Heart left ventricle (tissue), 16 donors: Measurements from ENCODE around the gene EVL. TPM values are rescaled to one million over a fixed set of nuclear protein-coding genes. Genes with fewer than 3 reads are reported as not detected.

Source experiments
- ATAC-seq, 4 donors: fragments of 200-7000 bp; cut with Tn5 transposase; one replicate each; pipeline ENCODE4 v1.9.1; 2020 to 2022; ENCODE audit warnings: moderate library complexity in 4 of 4, mild to moderate bottlenecking in 3 of 4, moderate number of reproducible peaks in 1 of 4
- DNase-seq, 5 donors: peaks; one replicate each; pipeline ENCODE4 v3.0.0-alpha.2; 2020
- H3K27ac ChIP-seq, 12 donors: fragments of 200-600 bp; sonication (generic) in 4 of 12; one replicate each; pipeline versions ENCODE4 v1.5.0 to v1.8.0; 2016 to 2022; ENCODE audit warnings: mild to moderate bottlenecking in 2 of 12
- H3K27me3 ChIP-seq, 9 donors: fragments of 200-600 bp; sonication (generic) in 2 of 9; one replicate each; pipeline versions ENCODE4 v1.5.1 to v1.8.0; 2016 to 2022; ENCODE audit warnings: mild to moderate bottlenecking in 3 of 9
- H3K36me3 ChIP-seq, 9 donors: fragments of 200-600 bp; sonication (generic) in 2 of 9; one replicate each; pipeline versions ENCODE4 v1.5.0 to v1.8.0; 2018 to 2022; ENCODE audit warnings: mild to moderate bottlenecking in 2 of 9
- H3K4me1 ChIP-seq, 12 donors: fragments of 200-600 bp; sonication (generic) in 4 of 12; one replicate each; pipeline versions ENCODE4 v1.5.0 to v1.8.0; 2016 to 2022; ENCODE audit warnings: mild to moderate bottlenecking in 3 of 12
- H3K4me3 ChIP-seq, 12 donors: fragments of 200-600 bp; sonication (generic) in 4 of 12; one replicate each; pipeline versions ENCODE4 v1.5.0 to v1.8.0; 2017 to 2022; ENCODE audit warnings: mild to moderate bottlenecking in 9 of 12, moderate library complexity in 4 of 12
- H3K9me3 ChIP-seq, 12 donors: fragments of 200-600 bp; sonication (generic) in 4 of 12; one replicate each; pipeline versions ENCODE4 v1.5.0 to v1.8.0; 2016 to 2022; ENCODE audit warnings: mild to moderate bottlenecking in 1 of 12
- CTCF ChIP-seq, 12 donors: fragments of 200-600 bp; sonication (generic) in 4 of 12; IDR thresholded peaks; one replicate each; pipeline versions ENCODE4 v1.5.0 to v1.8.0; 2018 to 2022; ENCODE audit warnings: antibody characterized with exemption in 12 of 12, mild to moderate bottlenecking in 5 of 12
- POLR2A ChIP-seq, 2 donors: fragments of 450-650 bp; IDR thresholded peaks; one replicate each; pipeline ENCODE4 v1.6.1; 2017; ENCODE audit warnings: antibody characterized with exemption in 2 of 2, mild to moderate bottlenecking in 2 of 2, moderate library complexity in 2 of 2
- WGBS, 4 donors: extraction: QIAGEN DNeasy Blood & Tissue Kit in 2 of 4; methylation state at CpG; one replicate each; pipeline versions ENCODE4 v1.1.5 to v1.1.7; 2013 to 2018; 5-methylcytosine and 5-hydroxymethylcytosine counted together
- intact Hi-C, 10 donors: fragments of 100-400 bp; cut with DNase I; formaldehyde crosslinking; loops; one replicate each; pipeline versions ENCODE4 v1.11.1 to v1.14.2; 2022
- polyA plus RNA-seq, 2 donors: library from polyadenylated mRNA; stranded (reverse); fragments of 200-250 nt; gene quantifications; one replicate each; pipeline ENCODE4 v1.2.3, GENCODE V29; 2013
- total RNA-seq, 9 donors: library from RNA; depleted of rRNA in 2 of 9; stranded (reverse); fragments of >200 nt in 2 of 9; fragmentation: NEBNext Ultra II Directional in 3 of 9; extraction: Animal tissue kit (Norgen Biotek cat#: 25700) in 3 of 9; gene quantifications; one replicate each; pipeline versions ENCODE4 v1.1.0 to v1.2.4, GENCODE V29; 2016 to 2023
- donor health status: ischemic (EF 13 %, LVEDD 7.1; RV severe dilation, severe dysfunction).
- donor health status: healthy with polysubstance abuse.
- donor health status: DM: no; HTN: yes; CAD: no.
- donor health status: DM: no; HTN: no; CAD: no.
- donor health status: ischemic (EF 25% LVEDD 6.9; RV normal size, moderate dysfunction).
- donor health status: ischemic (EF 25% LVEDD 5.7; RV mildly dilated, moderate dysfunction).
- donor health status: healthy.
- donor health status: DM: yes; HTN: yes; CAD: no.
- donor health status: ischemic (EF 35%, LVEDD 5.7; RV mildly dilated, moderate dysfunction).
- donor health status: nonischemic (EF 11% LVEDD 7.7; RV severe dilation, severe dysfunction).
- donor health status: DM: yes; HTN: yes; CAD: no.
- donor health status: PGD.
- donor health status: ischemic (EF 29% LVEDD 5.4; RV normal size, mild dysfunction).
- donor health status: nonischemic (EF 23%, LVEDD 6.1; RV moderate dilation, normal function).

The EVL gene
- total and polyA plus RNA-seq, 11 donors, result 23.8 to 116 (median 39.9) TPM

GRCh38 chr14:100159094-100159864 lies 94.1 kb downstream of the EVL start, which contains the start of gene DEGS2:
Gene DEGS2 (minus strand): TSS chr14:100159645. CDS start chr14:100159587, 58 bp downstream.
- WGBS, 4 donors, result 1 to 2% (median 1%) methylated on average over 29 to 94 of the region's 94 CpGs
- H3K27me3 ChIP-seq, result peaks cover 18 to 48% (median 26%) of the 10 kb centered on the region in 9 donors
- TF ChIP-seq POLR2A (IDR thresholded peaks at IDR 0.05) (no peak), CTCF (IDR thresholded peaks at IDR 0.05) (no peak)
- H3K4me3 ChIP-seq, result peak within 1 kb of the TSS; percentile 22 to 49 (median 40)
- H3K9me3 ChIP-seq, result peaks cover 0 to 11% (median 6%) of the 10 kb centered on the region in 12 donors
- H3K4me1 ChIP-seq, result peaks cover 0 to 15% (median 7%) of the 10 kb centered on the region in 12 donors
- ATAC-seq (peak in 2 of 4 donors; percentile 31 to 40), DNase-seq (peak in 2 of 5 donors; percentile 17 to 18)
- intact Hi-C loops, result no loop called here
- no peaks in the 10 kb centered on the region for H3K36me3 ChIP-seq
- H3K27ac ChIP-seq, result no peak within 1 kb of the TSS

- intact Hi-C loops, result no loop called here
- Histone ChIP-seq H3K27ac (no peak overlapping the region), H3K4me3 (peak overlapping the region in 11 of 12 donors; percentile 22 to 49 (median 43)), H3K9me3 (peaks cover 0 to 4% (median 2%) of the 10 kb centered on the region in 12 donors), H3K36me3 (no peaks in the 10 kb centered on the region), H3K4me1 (peaks cover 0 to 15% (median 7%) of the 10 kb centered on the region in 12 donors), H3K27me3 (peaks cover 18 to 48% (median 26%) of the 10 kb centered on the region in 9 donors)
- ATAC-seq (no peak), DNase-seq (peak in 1 of 5 donors; percentile 18)
- TF ChIP-seq CTCF (IDR thresholded peaks at IDR 0.05) (no peak), POLR2A (IDR thresholded peaks at IDR 0.05) (no peak)
- WGBS, 4 donors, result 8 to 56% (median 26%) methylated on average over 3 to 39 of the region's 39 CpGs
Measured at GRCh38 chr14:100159865-100160533, 94.8 kb downstream of the EVL start.

- intact Hi-C loops, result no loop called here
- no peaks in the 10 kb centered on the region for H3K9me3 ChIP-seq
- DNase-seq (peak in 1 of 5 donors; percentile 23), ATAC-seq (no peak)
- H3K36me3 ChIP-seq, result no peaks in the 10 kb centered on the region
- H3K4me3 ChIP-seq, result no peak overlapping the region
- TF ChIP-seq CTCF (IDR thresholded peaks at IDR 0.05) (no peak), POLR2A (IDR thresholded peaks at IDR 0.05) (no peak)
- no peak overlapping the region for H3K27ac ChIP-seq
- peaks cover 0 to 19% (median 9%) of the 10 kb centered on the region in 12 donors for H3K4me1 ChIP-seq
- 85 to 88% (median 86%) methylated on average over 6 to 7 of the region's 7 CpGs for WGBS, 4 donors
- H3K27me3 ChIP-seq, result peaks cover 18 to 48% (median 26%) of the 10 kb centered on the region in 9 donors
Measured at GRCh38 chr14:100160534-100160916, 95.3 kb downstream of the EVL start.

GRCh38 chr14:100165376-100165775 lies 100.2 kb downstream of the EVL start:
- intact Hi-C loops, result no loop called here
- TF ChIP-seq POLR2A (IDR thresholded peaks at IDR 0.05), result no peak
- peak in 2 of 12 donors; percentile 14 to 32 for TF ChIP-seq CTCF (IDR thresholded peaks at IDR 0.05)
- H3K9me3 ChIP-seq, result no peaks in the 10 kb centered on the region
- H3K4me1 ChIP-seq, result peaks cover 0 to 14% (median 6%) of the 10 kb centered on the region in 12 donors
- H3K27ac ChIP-seq, result no peak overlapping the region
- 33 to 49% (median 37%) methylated on average over 23 to 27 of the region's 27 CpGs for WGBS, 4 donors
- DNase-seq, result no peak
- no peak overlapping the region for H3K4me3 ChIP-seq
- H3K36me3 ChIP-seq, result no peaks in the 10 kb centered on the region
- peak in 3 of 4 donors; percentile 60 to 67 (median 63) for ATAC-seq
- peaks cover 0 to 17% (median 7%) of the 10 kb centered on the region in 9 donors for H3K27me3 ChIP-seq
